ENCODE measurements around the gene EIF4E1B.

EIF4E1B gene

DNA sequence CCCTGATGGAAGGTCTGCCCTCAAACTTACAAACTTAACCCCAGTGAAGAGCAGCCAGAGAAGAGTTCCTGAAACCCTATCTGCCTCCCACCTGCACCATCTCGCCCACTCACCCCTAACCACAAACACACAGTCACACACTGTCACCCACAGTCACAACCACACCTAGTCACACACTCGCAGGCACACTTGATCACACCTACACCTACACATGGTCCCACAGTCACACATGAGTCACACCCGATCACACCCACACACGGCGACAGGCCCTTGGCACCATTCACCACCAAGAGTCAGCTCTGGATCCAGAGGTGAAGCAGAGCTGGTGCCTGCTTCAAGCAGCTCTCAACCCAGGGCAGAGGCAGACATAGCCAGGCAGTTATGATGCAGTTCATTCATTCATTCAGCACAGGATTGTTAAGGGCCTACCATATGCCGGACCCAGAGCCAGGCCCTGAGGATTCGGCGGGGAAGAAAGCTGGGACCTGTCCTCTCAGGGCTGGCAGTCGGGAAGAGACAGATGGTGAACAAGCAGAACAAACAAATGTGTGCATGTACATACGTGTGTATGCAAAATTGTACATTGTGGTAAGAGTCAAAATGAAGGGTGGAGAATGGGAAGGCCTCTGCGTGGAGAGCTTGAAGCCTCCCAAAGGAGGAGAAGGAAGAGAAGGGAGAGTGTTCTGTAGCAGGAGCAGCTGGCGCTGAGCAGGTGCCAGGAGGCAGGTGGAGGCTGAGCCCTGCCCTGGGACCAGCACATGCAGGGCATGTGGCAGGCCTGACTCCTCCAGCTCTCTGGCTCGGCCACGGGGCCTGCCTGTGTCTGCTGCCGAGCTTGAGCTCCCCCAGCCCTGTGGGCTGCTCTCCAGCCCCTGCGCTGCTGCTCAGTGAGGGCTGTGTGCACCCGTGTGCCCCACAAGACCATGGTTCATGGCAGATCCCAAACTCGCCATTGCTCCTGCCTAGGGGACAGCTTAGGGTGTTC is 23.2 kb downstream of the EIF4E1B start:
- ChIA-PET CTCF (interaction anchor here (1.3 kb wide), 2 partner anchors 419 to 459 kb away, joined by 3 to 5 read pairs; no protein-coding TSS in a partner anchor), POLR2A (no interaction called here)
- no peak for DNase-seq (ENCODE audit: extremely low spot score)
- TF ChIP-seq, protein P1, sequence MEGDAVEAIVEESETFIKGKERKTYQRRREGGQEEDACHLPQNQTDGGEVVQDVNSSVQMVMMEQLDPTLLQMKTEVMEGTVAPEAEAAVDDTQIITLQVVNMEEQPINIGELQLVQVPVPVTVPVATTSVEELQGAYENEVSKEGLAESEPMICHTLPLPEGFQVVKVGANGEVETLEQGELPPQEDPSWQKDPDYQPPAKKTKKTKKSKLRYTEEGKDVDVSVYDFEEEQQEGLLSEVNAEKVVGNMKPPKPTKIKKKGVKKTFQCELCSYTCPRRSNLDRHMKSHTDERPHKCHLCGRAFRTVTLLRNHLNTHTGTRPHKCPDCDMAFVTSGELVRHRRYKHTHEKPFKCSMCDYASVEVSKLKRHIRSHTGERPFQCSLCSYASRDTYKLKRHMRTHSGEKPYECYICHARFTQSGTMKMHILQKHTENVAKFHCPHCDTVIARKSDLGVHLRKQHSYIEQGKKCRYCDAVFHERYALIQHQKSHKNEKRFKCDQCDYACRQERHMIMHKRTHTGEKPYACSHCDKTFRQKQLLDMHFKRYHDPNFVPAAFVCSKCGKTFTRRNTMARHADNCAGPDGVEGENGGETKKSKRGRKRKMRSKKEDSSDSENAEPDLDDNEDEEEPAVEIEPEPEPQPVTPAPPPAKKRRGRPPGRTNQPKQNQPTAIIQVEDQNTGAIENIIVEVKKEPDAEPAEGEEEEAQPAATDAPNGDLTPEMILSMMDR (IDR thresholded peaks at IDR 0.05; ENCODE audit: control extremely low read depth, extremely low read depth, low read depth, missing control alignments): no peak

- TF ChIP-seq, protein P1 (IDR thresholded peaks at IDR 0.05; ENCODE audit: control extremely low read depth, extremely low read depth, low read depth, missing control alignments): no peak
- ChIA-PET CTCF (no interaction called here), POLR2A (no interaction called here)
- no peak for DNase-seq (ENCODE audit: extremely low spot score)
Observed at GRCh38 chr5:176654856-176655255, 24.4 kb downstream of the EIF4E1B start.

DNA sequence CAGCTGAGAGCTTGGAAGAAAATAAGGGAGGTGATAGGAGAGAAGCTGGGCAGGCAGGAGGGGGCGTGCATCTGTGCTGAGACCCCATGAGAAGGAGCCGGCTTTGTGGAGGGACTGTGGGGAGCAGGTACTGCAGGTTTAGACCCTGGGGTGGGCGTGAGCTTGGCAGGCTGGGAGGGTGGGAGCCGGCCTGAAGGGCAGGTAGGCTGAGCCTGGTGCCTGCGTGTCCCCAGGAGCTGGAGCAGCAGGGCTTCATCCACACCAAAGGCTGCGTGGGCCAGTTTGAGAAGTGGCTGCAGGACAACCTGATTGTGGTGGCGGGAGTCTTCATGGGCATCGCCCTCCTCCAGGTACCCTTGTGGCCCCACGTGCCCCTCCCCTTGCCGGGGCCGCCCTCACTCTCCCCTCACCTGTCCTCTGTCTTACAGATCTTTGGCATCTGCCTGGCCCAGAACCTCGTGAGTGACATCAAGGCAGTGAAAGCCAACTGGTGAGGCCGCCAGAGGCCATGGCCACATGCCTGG is 26.1 kb downstream of the EIF4E1B start:
- POLR2A ChIA-PET: no interaction called here
- CTCF ChIA-PET: interaction anchor here (0.9 to 7.8 kb wide), 7 partner anchors 9 to 927 kb away, joined by 3 to 158 read pairs (median 4); partner anchors contain the start of gene TSPAN17
- no peak for DNase-seq (ENCODE audit: extremely low spot score)
- TF ChIP-seq, protein P1 (IDR thresholded peaks at IDR 0.05; ENCODE audit: control extremely low read depth, extremely low read depth, low read depth, missing control alignments): no peak

DNA sequence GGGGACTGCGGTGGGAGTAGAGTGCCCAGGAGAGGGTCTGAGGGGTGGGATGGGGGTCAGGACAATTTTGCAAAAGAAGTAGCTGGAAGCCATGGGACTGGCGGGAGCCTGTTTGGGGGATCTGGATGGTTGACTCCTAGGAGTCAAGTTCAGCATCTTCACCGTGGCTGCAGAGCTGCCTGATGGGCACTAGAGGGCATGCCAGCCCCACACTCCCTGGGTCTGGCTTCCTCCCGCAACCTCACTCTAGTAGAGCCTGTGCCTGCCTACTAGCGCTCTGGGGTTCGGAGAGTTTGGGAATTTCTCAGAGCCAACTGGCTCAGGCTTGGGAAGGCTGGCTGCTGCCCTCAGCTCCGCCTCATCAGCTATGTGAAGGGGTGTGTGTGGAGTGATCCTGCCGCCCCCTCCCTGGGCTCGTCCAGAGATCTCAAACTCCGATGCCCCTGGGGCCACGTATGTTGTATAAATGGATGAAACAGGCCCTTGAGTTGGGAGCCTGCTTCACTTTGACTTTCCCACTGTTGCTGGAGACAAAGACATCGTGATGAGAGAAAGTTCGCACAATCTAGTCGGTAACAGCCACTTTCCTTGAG is 27.6 kb downstream of the EIF4E1B start:
- CTCF ChIA-PET: interaction anchor here (0.7 to 7.8 kb wide), 26 partner anchors 10 to 796 kb away, joined by 3 to 158 read pairs (median 3); partner anchors contain the start of genes CDHR2, EIF4E1B, FGFR4 and SNCB
- DNase-seq (ENCODE audit: extremely low spot score): peak; percentile 74
- POLR2A ChIA-PET: no interaction called here
- TF ChIP-seq, protein P1 (IDR thresholded peaks at IDR 0.05; ENCODE audit: control extremely low read depth, extremely low read depth, low read depth, missing control alignments): peak; percentile 91

GRCh38 chr5:176658817-176659511 is 28.5 kb downstream of the EIF4E1B start:
- CTCF ChIA-PET: interaction anchor here (0.7 to 7.8 kb wide), 17 partner anchors 11 to 453 kb away, joined by 3 to 158 read pairs (median 4); partner anchors contain the start of genes EIF4E1B, FGFR4, SNCB and TSPAN17
- POLR2A ChIA-PET: interaction anchor here (0.5 kb wide), 1 partner anchor 195 kb away, joined by 4 read pairs; no protein-coding TSS in a partner anchor

More at GRCh38 chr5:176658817-176659511, 28.5 kb downstream of the EIF4E1B start:
- TF ChIP-seq, protein P1 (IDR thresholded peaks at IDR 0.05; ENCODE audit: control extremely low read depth, extremely low read depth, low read depth, missing control alignments): no peak
- DNase-seq (ENCODE audit: extremely low spot score): no peak
